Stimulated activated CD8-positive, alpha-beta memory T cell treated with anti-CD3 and anti-CD28 coated beads, Interleukin-4, amount 100 ng/mL, for 4 hours (primary cell): ENCODE data around the gene CA6.
"Not testable (repeated sequence)": the region's sequence is repeated elsewhere in the genome, so short reads cannot be mapped to it uniquely, and the experiment has no call there.

ENCODE experiments used
- DNase-seq, 2 donors: peaks; one replicate each; pipeline ENCODE4 v3.0.0-alpha.2; 2020; ENCODE audit warnings: low read depth in 2 of 2, low spot score in 1 of 2

Gene CA6

DNA sequence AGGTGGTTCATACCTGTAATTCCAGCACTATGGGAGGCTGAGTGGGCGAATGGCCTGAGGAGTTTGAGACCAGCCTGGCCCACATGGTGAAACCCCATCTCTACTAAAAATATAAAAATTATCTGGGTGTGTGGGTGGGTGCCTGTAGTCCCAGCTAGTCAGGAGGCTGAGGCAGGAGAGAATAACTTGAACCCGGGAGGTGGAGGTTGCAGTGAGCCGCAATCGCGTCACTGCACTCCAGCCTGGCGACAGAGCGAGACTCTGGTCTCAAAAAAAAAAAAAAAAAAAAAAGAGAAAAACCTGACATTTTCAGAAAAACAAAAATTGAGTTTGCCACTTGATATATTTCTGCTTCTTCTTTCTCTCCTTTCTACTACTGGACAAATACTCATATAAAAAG is 24.3 kb downstream of the CA6 start:
- no peak for DNase-seq

DNA sequence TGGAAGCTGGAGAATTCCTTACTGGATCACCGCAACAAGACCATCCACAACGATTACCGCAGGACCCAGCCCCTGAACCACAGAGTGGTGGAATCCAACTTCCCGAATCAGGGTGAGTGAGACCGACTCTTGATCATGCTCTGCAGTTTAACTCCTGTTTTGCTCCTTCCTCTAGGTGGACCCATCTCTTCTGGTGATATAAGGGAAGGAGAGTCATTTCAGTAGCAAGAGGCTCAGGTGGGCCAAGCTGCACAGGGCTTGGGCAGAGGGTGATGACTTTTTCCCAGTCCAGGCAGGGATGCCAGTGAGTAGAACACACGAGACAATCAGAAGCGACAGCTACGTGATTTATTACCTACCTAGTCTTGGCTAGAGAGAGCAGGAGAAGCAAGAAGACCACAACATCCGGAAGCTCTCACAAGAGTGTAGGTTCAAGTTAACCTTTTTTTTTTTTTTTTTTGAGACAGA is 25.2 kb downstream of the CA6 start:
- no peak for DNase-seq

DNA sequence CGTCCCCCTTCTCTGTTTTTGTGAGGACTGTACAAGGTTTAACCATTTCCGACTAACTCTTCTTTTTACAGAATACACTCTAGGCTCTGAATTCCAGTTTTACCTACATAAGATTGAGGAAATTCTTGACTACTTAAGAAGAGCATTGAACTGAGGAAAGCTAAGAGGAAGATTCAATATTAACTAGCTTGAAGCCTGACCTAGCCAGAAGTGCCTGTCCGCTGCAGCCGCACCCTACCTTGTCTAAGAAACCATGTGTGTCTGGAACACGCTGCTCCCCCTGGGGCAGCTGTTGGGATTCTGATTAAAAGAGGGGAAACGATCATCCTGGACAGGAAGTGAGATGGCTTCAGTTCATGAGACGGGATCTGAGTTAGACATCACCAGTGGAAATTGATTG is 28.9 kb downstream of the CA6 start:
- DNase-seq: no peak

DNA sequence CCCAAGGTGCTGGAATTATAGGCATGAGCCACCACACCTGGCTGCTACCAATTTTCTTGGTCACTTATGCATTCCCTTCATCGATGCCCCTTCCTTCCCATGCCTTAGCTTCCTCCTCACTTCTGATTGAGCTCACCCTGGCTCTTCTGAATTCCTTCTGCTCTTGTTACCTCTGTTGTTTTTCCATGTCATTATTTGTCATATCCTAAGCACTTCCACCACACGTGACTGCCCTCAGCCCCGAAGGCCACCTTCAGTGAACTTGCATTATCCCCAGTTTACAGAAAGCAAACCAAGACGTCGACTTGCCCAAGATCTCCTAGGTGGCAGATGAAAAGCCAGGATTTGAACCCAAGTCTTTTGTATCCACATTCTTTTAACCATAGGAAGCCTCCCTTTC is 30.7 kb downstream of the CA6 start:
- DNase-seq: no peak

DNA sequence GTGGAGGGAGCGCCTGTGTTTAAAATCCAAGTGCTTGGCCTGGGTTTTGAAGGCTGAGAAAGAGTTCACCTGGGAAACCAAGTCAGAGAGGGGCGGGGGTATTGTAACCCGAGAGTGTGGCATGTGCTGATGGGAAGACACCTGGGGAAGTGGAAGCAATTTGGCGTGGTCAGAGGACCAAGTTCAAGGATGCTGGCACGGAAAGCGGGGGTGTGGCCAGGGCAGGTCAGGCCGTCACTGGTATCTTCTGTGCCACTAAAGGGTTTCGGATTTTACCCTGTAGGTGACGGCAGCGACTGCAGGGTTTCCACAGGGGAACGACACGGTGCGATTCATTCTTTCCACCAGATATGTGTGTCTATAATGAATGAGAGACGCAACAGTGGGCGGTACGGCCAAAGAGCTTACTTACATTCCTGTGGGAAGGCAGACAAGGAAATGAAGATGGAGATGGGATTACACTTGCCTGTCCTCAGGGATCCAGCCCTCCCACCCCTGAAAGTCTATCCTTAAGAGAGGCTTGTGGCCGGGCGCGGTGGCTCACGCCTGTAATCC is 31.3 kb downstream of the CA6 start:
- no peak for DNase-seq

DNA sequence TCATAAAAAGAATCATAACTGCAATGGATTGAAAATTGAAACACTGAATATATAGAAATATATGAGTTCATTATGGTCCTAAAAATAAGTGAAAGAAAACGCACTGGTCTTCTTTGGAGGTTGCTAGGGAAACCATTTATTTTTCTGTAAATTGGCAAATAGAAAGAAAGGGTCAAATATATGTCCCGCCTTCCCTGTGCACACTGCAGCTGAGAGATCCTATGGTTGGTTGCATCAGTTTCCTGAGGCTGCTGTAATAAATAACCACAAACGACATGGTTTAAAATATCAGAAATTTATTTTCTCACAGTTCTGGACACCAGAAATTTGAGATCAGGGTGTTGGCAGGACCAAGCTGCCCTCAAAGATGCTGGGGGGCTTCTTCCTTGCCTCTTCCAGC is 35.0 kb downstream of the CA6 start:
- no peak for DNase-seq

DNA sequence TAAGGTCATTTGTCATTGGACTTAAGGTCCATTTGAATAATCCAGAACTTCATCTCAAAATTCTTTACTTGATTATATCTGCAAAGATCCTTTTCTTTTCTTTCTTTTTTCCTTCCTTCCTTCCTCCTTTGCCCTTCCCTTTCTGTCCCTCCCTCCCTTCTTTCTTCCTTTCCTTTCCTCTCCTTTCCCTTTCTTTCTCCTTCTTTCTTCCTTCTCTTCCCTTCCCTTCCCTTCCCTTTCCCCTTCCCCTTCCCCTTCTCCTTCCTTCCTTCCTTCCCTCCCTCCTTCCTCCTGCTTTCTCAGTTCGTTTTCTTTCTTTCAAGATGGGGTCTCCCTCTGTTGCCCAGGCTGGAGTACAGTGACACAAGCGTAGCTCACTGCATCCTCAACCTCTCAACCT is 35.5 kb downstream of the CA6 start:
- no peak for DNase-seq

DNA sequence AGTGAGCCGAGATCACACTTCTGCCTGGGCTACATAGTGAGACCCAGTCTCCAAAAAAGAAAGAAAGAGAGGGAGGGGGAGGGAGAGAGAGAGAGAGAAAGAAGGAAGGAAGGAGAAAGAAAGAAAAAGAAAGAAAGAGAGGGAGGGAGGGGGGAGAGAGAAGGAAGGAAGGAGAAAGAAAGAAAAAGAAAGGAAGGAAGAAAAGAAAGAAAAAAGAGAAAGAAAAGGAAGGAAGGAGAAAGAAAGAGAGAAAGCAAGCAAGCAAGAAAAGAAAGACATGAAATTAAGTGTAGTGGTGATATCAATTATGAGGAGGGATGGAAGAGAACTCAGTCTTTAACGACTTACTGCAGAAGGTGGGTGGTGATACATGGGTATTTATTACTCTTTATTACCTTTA is 38.5 kb downstream of the CA6 start:
- DNase-seq: no peak

DNA sequence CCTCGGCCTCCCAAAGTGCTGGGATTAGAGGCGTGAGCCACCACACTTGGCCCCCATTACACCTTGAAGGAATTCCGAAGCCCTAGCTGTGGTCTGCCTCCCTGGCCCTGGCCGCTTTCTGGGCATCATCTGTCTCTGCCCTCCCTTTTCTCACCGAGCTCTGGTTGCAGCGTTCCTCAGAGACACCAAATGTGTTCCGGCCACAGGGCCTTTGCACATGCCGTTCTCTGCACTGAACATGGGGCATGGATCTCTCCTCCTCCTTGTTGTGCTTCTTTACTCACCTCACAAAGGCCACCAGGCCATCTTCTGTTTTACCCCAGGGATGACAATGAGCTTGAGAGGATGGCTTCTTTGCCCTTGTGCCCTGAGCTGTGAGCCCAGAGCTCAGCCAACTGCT is 39.3 kb downstream of the CA6 start:
- DNase-seq: no peak

DNA sequence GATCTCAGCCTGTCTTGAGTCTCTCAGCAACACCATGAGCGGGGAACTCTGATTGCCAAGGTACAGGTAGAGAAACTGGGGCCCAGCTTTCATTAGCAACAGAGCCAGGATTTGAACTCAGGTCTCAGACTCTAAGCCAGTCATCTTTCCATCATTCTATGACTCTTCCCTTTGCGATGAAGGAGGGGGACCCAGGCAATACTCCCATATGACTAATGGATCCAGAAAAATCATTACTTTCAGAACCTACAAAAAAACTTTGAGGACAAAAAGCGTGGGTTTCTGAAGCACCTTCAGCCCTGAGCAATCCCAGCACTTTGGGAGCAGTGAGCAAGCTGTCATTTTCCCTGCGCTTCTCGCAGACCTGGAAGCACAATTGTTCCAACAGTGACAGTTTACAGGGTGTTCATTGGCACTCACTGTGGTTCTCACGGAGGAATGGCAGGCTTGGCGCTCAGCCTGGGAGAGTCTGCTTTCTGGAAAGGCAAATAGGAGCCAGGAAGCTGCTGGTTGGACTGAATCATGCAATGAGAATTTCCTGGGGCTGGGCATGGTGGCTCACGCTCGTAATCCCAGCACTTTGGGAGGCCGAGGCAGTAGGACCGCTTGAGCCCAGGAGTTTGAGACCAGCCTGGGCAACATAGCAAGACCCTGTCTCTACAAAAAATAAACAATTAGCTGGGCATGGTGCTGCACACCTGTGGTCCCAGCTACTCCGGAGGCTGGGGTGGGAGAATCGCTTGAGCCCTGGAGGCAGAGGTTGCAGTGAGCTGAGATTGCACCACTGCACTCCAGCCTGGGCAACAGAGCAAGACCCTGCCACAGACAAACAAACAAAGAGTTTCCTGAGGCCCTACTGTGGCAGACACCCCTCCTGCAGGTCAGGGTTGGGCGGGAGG is 40.5 kb downstream of the CA6 start:
- DNase-seq: no peak

DNA sequence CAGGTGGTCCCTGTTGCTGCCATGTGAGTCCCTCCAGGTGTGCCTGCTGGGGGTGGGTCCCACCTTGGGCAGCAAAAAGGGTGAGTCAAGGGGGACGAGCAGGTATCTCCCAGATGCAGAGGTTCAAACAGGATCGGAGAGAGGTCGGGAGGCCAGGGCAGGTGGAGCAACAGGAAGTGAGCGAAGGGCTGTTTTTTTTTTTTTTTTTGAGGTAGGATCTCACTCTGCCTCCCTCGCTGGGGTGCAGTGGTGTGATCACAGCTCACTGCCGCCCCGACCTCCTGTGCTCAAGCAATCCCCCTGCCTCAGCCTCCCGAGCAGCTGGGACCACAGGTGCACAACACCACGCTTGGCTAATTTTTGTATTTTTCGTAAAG is 41.1 kb downstream of the CA6 start:
- DNase-seq: no peak

DNA sequence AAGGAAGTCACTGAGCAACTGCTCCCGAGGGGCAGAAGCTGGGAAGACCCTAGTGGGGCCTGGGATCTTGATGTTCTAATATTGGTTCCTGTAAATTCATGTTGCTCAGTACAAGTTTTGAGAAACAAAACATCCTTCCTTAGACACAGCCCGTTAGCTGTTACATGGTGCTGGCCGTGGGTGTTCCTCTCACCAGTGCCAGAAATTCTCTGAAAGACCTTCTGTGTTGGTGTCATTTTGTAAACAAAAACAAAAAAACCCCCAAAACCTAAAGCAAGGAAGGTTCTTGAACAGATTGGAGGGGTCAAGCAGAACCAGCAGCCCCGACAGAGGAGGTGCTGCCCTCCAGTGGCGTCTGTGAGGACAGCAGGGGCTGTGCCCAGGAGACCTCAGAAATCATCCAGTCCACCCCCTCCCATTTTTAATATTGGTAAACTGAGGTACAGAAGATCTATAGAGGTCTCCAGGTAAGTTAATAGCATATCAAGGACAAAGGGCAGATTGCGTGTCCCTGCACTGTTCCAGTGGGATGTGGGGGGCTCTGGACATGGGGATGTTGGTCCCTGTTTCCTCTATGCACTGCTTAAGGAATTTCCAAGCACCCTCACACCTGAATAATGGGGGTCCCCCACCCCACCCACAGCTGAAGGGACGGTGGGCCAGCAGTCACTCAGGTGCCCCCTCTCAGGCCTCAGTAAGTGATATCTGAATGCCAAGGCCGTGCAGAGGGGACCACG is 42.4 kb downstream of the CA6 start:
- DNase-seq: peak in 1 of 2 donors; percentile 45

DNA sequence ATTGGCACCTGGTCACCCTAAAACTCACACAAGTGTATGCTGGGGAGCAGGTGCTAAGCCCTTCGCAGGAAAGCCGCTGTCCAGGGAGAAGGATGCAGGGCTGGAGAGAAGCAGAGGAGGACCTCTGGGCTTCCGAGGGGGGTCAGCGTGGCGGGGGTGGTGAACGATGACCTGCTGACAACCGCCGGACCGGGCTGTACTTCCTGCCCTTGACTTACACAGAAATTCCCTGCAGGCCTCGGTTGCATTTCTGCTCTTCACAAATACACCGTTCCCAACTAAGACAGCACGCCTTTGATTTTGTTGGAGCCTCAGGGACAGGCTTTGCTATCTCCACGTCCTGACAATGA is 42.9 kb downstream of the CA6 start:
- DNase-seq: no peak

DNA sequence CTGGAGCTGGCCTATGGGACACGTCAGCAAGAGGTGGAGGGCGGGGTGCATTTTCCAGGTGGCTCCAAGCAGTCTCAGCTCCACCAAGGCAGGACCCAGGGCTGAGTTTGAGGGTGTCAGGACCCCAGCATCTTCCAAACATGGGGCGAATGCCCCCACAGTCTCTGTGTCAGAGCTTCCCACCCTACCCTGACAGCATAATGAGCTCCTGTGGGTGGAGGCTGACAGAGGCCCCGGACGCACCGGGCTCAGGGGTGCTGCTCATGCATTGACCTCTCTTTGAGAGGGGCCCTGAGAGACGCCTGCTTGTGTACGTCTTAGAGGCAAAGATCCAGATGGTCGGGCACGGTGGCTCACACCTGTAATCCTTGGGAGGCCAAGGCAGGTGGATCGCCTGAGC is 43.4 kb downstream of the CA6 start:
- DNase-seq: no peak

DNA sequence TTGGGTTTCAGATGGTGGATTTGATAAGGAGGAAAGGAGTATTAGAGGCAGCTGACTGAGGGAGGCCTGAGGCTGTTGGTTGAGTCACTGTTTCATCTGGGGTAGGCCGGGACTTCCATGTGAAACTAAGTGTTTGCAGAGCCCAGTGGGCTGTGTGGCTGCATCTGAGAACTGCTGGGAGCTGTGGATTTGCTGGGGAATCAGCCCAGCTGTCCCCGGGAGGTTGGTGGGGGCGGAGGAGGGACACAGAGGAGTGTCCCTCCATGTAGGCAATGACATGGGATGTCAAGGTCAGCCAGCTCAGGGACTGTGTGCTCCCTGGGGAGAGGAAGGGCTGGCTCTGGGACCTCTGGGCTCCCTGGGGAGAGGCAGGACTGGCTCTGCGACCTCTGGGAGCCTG is 44.2 kb downstream of the CA6 start:
- DNase-seq: no peak

DNA sequence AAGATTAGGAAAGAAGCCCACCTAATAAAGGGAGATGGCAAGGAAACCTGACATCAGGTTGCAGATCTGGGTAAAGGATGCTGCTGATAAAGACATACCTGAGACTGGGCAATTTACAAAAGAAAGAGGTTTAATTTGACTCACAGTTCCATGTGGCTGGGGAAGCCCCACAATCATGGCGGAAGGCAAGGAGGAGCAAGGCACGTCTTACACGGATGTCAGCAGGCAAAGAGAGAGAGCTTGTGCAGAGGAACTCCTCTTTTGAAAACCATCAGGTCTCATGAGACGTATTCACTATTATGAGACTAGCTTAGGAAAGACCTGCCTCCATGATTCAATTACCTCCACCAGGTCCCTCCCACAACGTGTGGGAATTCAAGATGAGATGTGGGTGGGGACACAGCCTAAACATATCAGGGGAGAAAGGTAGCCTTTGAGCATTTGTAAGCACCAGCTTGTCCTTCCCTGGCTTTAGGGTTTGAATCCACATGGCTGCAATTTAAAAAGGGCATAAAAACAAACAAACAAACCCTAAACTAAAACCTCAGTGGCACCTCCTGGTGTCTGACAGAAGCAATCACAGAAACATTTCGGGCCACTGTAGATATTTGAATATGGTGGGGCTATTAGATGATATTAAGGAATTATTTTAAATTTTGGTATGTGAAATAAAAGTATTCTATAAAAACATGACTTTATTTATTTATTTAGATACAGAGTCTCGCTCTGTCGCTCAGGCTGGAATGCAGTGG is 47.4 kb downstream of the CA6 start:
- DNase-seq: no peak

DNA sequence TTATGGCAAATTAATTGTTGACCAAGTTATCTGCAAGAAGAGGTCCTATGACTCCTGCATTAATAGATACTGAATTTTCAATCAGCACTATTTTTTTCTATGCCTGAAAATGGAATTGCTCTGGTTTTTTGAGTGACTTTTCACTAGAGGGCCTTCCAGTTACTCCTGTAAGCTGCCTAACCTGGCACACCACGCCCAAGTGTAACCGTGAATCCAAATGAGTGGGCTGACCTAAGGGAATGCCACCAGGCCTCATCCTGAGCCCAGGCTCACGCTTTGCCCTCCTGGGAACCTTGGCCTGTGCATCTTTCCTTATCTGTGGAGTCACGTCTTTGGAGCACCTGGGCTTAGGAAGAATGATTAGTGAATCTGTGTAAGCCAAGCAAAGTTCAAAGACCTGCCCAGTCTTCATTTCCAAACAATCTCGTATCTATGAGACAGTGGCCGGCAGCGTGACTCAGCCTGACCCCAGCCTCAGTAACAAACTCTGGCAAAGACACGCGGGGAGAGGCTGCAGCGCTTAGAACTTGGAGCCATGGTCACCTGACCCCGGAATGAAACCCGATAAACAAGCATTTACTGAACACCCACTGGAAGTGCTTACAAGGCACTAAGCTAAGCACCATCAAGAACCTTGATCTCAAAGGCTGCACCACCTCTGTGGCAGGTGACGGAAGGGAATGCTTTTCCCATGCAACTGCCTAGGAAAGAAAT is 48.5 kb downstream of the CA6 start:
- not testable (repeated sequence) for DNase-seq

DNA sequence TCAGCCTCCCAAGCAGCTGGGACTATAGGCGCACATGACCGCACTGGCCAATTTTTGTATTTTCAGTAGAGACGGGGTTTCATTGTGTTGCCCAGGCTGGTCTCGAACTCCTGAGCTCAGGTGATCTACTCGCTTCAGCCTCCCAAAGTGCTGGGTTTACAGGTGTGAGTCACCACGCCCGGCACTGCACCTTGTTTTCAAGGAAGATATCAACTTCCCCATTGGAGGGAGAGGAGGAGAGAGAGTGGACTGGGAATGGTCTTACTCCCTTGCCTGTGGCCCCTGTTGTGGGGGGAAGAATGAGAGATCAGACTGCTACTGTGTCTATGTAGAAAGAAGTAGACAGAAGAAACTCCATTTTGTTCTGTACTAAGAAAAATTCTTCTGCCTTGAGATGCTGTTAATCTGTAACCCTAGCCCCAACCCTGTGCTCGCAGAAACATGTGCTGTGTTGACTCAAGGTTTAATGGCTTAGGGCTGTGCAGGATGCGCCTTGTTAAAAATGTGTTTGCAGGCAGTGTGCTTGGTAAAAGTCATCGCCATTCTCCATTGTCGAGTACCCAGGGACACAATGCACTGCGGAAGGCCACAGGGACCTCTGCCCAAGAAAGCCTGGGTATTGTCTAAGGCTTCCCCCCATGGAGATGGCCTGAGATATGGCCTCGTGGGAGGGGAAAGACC is 56.0 kb downstream of the CA6 start:
- not testable (repeated sequence) for DNase-seq

DNA sequence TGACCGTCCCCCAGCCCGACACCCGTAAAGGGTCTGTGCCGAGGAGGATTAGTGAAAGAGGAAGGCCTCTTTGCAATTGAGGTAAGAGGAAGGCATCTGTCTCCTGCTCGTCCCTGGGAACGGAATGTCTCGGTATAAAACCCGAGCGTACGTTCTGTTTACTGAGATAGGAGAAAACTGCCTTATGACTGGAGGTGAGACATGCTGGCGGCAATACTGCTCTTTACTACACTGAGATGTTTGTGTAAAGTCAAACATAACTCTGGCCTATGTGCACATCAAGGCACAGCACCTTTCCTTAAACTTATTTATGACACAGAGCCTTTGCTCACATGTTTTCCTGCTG is 56.5 kb downstream of the CA6 start:
- DNase-seq: not testable (repeated sequence)

DNA sequence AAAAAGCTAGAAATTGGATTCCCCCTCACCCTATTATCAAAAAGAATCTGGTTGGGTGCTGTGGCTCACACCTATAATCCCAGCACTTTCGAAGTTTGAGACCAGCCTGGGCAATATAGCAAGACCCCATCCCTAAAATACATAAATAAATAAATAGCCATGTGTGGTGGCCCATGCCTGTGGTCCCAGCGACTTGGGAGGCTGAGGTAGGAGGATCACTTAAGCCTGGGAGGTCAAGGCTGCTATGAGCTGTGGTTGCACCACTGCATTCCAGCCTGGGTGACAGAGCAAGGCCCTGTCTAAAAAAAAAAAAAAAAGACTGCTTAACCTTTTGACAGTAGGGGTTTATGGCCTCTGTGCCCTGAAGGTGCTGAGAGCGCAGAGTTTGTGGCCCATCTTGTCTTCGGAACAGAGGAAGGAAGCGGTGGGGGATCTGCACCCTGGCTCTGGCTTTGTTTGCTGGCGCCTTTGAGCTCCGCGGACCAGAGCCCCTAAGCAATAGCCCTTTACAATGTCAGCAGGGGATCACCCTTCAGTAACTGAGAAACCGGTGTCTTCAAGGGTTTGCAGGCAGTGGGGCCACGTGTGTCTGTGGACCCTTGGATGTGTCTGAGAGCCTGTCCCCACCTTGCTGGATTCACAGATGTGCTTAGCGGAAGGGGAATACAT is 58.5 kb downstream of the CA6 start:
- DNase-seq: no peak
